HG02798 (cell line): ENCODE measurements around the gene SWSAP1.
"Not testable (repeated sequence)": the region's sequence is repeated elsewhere in the genome, so short reads cannot be mapped to it uniquely, and the experiment has no call there.

ENCODE experiments used
- ATAC-seq: cut with Tn5 transposase; IDR thresholded peaks from one replicate; pipeline ENCODE4 v1.9.1; 2021; ENCODE audit warnings: mild to moderate bottlenecking; ENCODE audit not compliant: unreplicated experiment, poor library complexity

The SWSAP1 gene

GRCh38 chr19:11349171-11349570 is 25.3 kb upstream of the SWSAP1 start:
- no peak for ATAC-seq

GRCh38 chr19:11354102-11354501 is 20.4 kb upstream of the SWSAP1 start:
- ATAC-seq, result not testable (repeated sequence)

- ATAC-seq, result peak; percentile 63
Measured at GRCh38 chr19:11355160-11356073, 19.0 kb upstream of the SWSAP1 start, which contains the start of gene PLPPR2. TSS of gene PLPPR2 (plus strand) at chr19:11355432. CDS start at chr19:11357674, 2,242 bp downstream.

GRCh38 chr19:11356074-11356397 is 18.4 kb upstream of the SWSAP1 start:
- no peak for ATAC-seq

GRCh38 chr19:11356676-11357550 is 17.6 kb upstream of the SWSAP1 start:
- ATAC-seq, result no peak

GRCh38 chr19:11359421-11359820 is 15.0 kb upstream of the SWSAP1 start:
- ATAC-seq, result no peak

- ATAC-seq, result no peak
Measured at GRCh38 chr19:11361037-11361770, 13.3 kb upstream of the SWSAP1 start.

- no peak for ATAC-seq
Measured at GRCh38 chr19:11361771-11362731, 12.4 kb upstream of the SWSAP1 start.

GRCh38 chr19:11363881-11364280 is 10.6 kb upstream of the SWSAP1 start:
- ATAC-seq, result no peak

- ATAC-seq, result no peak
Measured at GRCh38 chr19:11364296-11364904, 10.1 kb upstream of the SWSAP1 start.

GRCh38 chr19:11364935-11365334 is 9.5 kb upstream of the SWSAP1 start:
- no peak for ATAC-seq

GRCh38 chr19:11365557-11366117 is 8.8 kb upstream of the SWSAP1 start:
- no peak for ATAC-seq

GRCh38 chr19:11367528-11367927 is 6.9 kb upstream of the SWSAP1 start:
- ATAC-seq, result no peak

- ATAC-seq, result no peak
Measured at GRCh38 chr19:11370744-11371143, 3.7 kb upstream of the SWSAP1 start.

- ATAC-seq, result no peak
Measured at GRCh38 chr19:11373166-11373884, 1.1 kb upstream of the SWSAP1 start.

GRCh38 chr19:11373885-11374432 is 507 bp upstream of the SWSAP1 start:
- no peak for ATAC-seq

- no peak for ATAC-seq
Measured at GRCh38 chr19:11375143-11375948, 880 bp downstream of the SWSAP1 start.
